NCI-H146 treated with DMSO at 0.1 percent for 48 hours (cell line): ENCODE results near the gene TAF11L3.
"Not testable (repeated sequence)": the region's sequence is repeated elsewhere in the genome, so short reads cannot be mapped to it uniquely, and the experiment has no call there.

Experiments
- DNase-seq: peaks from one replicate; lab custom pipeline; 2025; ENCODE audit not compliant: unreplicated experiment; lab: John Stamatoyannopoulos, UW

Gene TAF11L3

GRCh38 chr5:17518067-17518466 lies at the start of gene TAF11L3:
TSS of gene TAF11L3 (plus strand) at chr5:17518367.
- DNase-seq, result not testable (repeated sequence)

GRCh38 chr5:17470064-17470463 lies 48.1 kb upstream of the TAF11L3 start:
- DNase-seq, result no peak

GRCh38 chr5:17475064-17475463 lies 43.1 kb upstream of the TAF11L3 start:
- DNase-seq, result not testable (repeated sequence)

- DNase-seq, result no peak
Measured at GRCh38 chr5:17477043-17477442, 41.1 kb upstream of the TAF11L3 start.

- DNase-seq, result no peak
Measured at GRCh38 chr5:17477573-17478265, 40.4 kb upstream of the TAF11L3 start.

- DNase-seq, result no peak
Measured at GRCh38 chr5:17481378-17481777, 36.8 kb upstream of the TAF11L3 start.

GRCh38 chr5:17482790-17483189 lies 35.4 kb upstream of the TAF11L3 start:
- DNase-seq, result no peak

GRCh38 chr5:17486464-17487173 lies 31.5 kb upstream of the TAF11L3 start:
- not testable (repeated sequence) for DNase-seq

- DNase-seq, result no peak
Measured at GRCh38 chr5:17487174-17487512, 31.0 kb upstream of the TAF11L3 start.

- DNase-seq, result not testable (repeated sequence)
Measured at GRCh38 chr5:17491257-17491656, 26.9 kb upstream of the TAF11L3 start.

GRCh38 chr5:17492770-17493169 lies 25.4 kb upstream of the TAF11L3 start:
- no peak for DNase-seq

GRCh38 chr5:17497446-17497845 lies 20.7 kb upstream of the TAF11L3 start:
- DNase-seq, result no peak

- not testable (repeated sequence) for DNase-seq
Measured at GRCh38 chr5:17497931-17498330, 20.2 kb upstream of the TAF11L3 start, which contains the start of gene TAF11L2. TSS of gene TAF11L2 (plus strand) at chr5:17498231.

- no peak for DNase-seq
Measured at GRCh38 chr5:17511775-17512325, 6.3 kb upstream of the TAF11L3 start.

- not testable (repeated sequence) for DNase-seq
Measured at GRCh38 chr5:17517526-17517925, 641 bp upstream of the TAF11L3 start.

- not testable (repeated sequence) for DNase-seq
Measured at GRCh38 chr5:17519508-17519907, 1.3 kb downstream of the TAF11L3 start.

- not testable (repeated sequence) for DNase-seq
Measured at GRCh38 chr5:17521501-17521900, 3.3 kb downstream of the TAF11L3 start, which contains the start of gene TAF11L4. TSS of gene TAF11L4 (plus strand) at chr5:17521801.

- not testable (repeated sequence) for DNase-seq
Measured at GRCh38 chr5:17524935-17525334, 6.8 kb downstream of the TAF11L3 start, which contains the start of gene TAF11L5. TSS of gene TAF11L5 (plus strand) at chr5:17525235.

- not testable (repeated sequence) for DNase-seq
Measured at GRCh38 chr5:17526504-17526903, 8.3 kb downstream of the TAF11L3 start.

GRCh38 chr5:17528369-17528768 lies 10.2 kb downstream of the TAF11L3 start, which contains the start of gene TAF11L6:
TSS of gene TAF11L6 (plus strand) at chr5:17528669.
- DNase-seq, result not testable (repeated sequence)
